Kidney tubule cell (primary cell): Measurements from ENCODE around the gene DLX4.
A peak's percentile ranks its signal among the peaks of the same experiment; 100 is the strongest.

Source experiments
- DNase-seq: peaks from one replicate; pipeline ENCODE4 v3.0.0-alpha.2; 2018; ENCODE audit warnings: low spot score

DLX4 gene

GRCh38 chr17:49968405-49969133, 421 bp upstream of the DLX4 start:
- DNase-seq = peak; percentile 70

GRCh38 chr17:49969795-49970389, 902 bp downstream of the DLX4 start:
- no peak for DNase-seq

GRCh38 chr17:49970498-49970897, 1.5 kb downstream of the DLX4 start:
- no peak for DNase-seq

DNA sequence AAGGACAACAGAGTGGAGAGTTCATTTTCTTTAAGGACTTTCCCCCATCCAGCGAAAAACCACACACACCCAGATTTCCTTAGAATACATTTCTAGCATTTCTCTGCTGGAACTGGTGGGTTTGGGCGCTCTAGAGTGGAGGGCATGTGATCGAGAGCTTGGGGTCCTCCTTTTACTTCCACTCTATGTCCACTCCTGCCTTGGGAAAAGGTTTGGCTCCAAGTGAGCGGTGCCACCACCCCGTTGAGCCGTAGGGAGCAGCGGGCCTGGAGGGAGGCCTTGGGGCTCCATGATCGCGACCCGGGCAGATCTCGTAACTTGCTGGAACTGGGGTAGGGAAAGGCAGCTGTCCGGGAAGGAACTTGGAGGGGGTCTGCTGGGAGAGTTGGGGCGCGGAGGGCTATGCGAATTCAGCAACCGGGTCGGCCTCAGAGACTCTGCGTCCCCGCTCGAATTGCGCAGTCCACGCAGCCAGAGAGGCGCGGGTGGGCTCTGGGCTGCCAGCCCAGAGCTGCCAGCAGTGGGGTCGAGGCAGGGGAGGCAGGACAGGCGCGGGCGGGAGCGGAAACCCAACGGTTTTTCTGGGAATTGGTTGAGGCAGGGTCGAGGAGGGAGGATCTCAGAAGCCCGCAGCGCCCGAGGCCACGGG, 2.3 kb downstream of the DLX4 start:
- DNase-seq = no peak

GRCh38 chr17:49971848-49972485, 3.0 kb downstream of the DLX4 start:
- no peak for DNase-seq

GRCh38 chr17:49972486-49973270, 3.7 kb downstream of the DLX4 start:
- no peak for DNase-seq

DNA sequence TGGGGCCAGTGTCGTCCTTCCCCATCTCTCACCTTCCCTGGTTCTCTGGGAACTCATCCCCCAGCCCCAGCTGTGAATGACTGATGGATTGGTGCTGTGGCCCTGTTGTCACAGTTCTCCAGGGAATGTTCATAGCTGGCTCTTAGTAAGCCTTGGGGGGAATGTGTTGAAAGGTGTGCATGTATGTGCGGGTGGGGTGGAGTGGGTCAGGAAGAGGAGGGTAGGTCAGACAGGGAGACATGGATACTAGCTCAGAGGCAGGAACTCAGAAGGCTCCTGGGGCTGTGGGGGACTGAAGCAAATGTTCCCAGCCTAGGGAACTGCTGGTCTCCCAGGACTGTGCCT, 4.3 kb downstream of the DLX4 start:
- no peak for DNase-seq

GRCh38 chr17:49975531-49975930, 6.5 kb downstream of the DLX4 start:
- DNase-seq = no peak

DNA sequence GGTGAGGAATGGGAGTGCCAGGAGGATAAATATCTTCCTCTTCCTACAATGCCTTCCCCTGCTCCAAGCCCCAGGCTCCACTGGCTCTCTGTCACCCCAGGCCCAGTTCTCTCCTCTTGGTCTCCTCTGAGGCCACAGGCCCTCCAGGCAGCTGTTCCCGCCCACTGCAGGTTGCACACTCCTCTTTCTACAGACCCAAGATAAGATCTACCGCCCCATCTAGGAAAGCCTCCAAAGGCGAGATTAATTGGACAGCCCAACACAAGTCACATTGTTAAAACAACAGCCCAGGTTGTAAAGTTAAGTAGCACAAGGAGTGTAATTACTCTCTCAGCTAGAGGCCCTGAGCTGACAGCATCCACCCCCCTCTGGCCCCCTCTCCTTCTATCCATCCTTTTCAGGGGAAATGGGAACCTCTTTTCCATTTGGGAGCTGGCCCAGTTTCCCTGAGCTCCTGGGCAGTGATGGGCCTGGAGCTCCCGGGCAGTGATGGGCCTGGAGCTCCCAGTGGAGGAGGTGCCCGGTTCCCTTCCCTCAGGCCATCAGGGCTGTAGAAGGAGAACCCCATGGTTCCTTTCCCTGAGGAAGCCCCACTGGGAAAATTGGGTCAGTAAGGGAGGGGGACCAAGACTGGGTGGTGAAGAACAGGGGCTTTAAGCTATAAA, 7.3 kb downstream of the DLX4 start:
- DNase-seq = no peak

DNA sequence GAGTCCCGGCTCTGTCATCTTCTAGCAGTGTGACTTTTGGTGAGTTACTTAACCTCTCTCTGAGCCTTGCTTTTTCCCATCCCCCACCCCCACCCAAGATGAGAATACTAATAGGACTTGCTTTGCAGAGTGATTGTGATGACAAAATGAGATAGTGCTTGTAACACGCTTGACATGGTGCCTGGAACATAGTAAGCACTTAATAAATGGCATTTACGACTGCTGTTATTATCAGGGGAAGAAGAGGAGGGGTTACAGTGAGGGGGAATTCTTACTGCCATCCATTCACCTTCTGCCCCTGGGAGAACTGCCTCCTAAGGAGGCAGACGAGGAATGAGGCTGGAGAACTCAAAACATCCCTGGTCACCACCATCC, 7.8 kb downstream of the DLX4 start:
- DNase-seq = no peak

DNA sequence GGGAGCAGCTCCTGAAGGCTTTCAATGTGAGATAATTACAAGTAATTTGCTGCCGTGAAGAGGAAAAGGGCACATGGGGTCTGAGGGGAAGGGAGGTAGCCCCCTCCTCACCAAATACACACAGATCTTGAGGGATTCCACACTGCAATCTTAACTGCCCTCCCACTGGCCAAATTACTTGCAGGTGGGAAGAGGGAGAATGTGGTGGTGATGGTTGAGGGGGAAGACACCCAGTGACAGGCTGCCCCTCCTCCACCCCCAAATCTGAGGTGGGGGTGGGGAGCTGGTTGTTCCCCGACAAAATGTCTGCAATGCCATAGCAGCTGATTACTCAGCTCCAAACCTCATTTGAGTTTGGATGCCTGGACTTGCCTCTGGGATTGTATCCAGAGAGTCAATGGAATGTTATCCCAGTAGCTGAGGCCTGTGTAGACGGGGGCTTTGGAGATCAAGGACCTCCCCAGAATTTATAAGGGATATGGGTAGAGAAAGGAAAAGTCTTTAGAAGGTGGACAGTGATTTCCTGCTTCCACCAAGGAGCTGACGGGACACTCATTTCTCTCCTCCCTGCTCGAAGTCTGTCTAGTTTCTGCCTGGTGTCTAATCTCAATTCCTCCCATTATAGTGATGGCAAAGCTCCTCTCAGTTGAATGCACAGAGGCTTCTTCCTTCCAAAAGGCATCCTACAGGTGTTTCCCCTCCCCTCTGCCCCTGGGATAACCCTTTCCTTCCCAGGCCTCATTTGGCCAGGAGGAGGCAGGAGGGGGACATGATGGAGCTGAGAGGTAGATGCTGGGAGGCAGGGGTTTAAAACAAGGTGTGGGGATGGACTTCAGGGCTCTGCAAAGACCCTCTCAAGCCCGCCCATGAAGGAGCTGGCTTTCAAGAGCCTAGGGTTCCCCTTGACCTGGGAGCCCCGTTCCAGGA, 8.7 kb downstream of the DLX4 start:
- DNase-seq = no peak

GRCh38 chr17:49978501-49978900, 9.5 kb downstream of the DLX4 start:
- no peak for DNase-seq

- no peak for DNase-seq
Observed at GRCh38 chr17:49979748-49980479, 10.9 kb downstream of the DLX4 start.

DNA sequence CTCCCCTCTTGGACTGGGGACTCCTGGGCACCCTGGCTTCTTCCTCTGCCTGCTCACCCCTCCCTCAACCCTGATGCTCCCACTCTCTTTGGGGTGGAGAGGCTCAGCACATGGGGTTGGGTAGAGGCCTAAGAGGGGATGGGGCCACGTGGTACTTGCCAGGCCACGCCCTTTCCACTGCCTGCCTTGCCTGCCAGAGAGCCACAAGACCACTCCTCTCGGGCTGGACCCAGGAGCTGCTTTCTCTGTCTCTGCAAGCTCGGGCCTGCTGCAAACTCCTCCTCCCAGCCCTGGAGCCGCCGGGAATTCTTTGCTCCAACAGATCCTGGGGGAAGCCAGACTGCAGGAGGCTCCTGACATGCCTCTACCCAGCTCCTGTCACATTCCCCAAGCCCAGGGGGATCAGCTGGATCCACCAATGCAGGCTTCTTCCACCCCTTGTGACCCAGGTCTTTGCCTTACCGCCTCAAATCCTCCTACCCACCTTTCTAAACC, 11.8 kb downstream of the DLX4 start:
- no peak for DNase-seq

GRCh38 chr17:49984283-49984682, 15.3 kb downstream of the DLX4 start:
- DNase-seq = no peak

DNA sequence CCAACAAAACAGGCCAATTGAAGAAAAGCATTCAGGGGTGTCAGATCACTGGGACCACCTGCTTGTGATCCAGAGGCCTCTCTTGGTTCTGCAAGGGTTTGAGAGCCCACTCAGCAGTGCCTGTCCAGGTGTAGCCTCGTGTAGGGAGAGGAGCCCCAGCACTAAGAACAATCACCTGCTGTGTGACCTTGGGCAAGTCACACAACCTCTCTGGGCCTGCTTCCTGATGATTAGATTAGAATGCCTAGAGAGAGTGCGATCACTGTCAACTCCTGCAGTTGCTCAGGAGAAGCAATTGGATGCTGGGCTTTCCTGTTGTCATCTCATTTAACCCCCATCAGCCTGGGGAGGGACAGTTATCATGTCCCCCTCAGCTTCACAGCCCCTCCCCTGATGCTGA, 15.8 kb downstream of the DLX4 start:
- no peak for DNase-seq

GRCh38 chr17:49985310-49985990, 16.5 kb downstream of the DLX4 start:
- no peak for DNase-seq

GRCh38 chr17:49986396-49987289, 17.7 kb downstream of the DLX4 start:
- DNase-seq = no peak
